ENCODE results near the gene ING5.

DNA sequence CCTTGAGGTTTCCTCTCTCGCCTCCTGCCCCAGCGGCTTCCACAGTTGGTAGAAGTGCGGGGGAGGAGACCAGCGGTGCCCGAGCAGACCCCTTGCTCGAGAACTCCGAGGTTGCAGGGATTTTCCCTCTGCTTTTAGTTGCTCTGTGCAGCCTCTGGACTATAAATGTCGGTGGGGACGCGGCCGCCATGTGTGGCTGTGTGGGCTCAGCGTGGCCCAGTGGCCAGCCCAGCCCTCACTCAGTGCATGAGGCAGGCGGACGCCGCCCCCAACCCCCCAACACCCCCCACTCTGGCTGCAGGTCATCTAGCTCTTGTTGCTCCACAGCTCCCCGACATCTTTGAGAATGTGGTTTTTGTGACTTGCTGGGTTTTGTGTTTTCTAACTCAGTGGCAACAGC is 17.3 kb downstream of the ING5 start:
- TF ChIP-seq, protein P1, sequence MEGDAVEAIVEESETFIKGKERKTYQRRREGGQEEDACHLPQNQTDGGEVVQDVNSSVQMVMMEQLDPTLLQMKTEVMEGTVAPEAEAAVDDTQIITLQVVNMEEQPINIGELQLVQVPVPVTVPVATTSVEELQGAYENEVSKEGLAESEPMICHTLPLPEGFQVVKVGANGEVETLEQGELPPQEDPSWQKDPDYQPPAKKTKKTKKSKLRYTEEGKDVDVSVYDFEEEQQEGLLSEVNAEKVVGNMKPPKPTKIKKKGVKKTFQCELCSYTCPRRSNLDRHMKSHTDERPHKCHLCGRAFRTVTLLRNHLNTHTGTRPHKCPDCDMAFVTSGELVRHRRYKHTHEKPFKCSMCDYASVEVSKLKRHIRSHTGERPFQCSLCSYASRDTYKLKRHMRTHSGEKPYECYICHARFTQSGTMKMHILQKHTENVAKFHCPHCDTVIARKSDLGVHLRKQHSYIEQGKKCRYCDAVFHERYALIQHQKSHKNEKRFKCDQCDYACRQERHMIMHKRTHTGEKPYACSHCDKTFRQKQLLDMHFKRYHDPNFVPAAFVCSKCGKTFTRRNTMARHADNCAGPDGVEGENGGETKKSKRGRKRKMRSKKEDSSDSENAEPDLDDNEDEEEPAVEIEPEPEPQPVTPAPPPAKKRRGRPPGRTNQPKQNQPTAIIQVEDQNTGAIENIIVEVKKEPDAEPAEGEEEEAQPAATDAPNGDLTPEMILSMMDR (IDR thresholded peaks at IDR 0.05; ENCODE audit: low read depth, low read length, poor library complexity, severe bottlenecking): no peak
- no peak for TF ChIP-seq EZH2phosphoT487 (IDR thresholded peaks at IDR 0.05; ENCODE audit: borderline replicate concordance, low read length)
